DMS153 treated with DMSO at 0.1 percent for 48 hours (cell line): ENCODE measurements around the gene TYRP1.

Experiments
- DNase-seq: peaks from one replicate; lab custom pipeline; 2025; ENCODE audit not compliant: unreplicated experiment; lab: John Stamatoyannopoulos, UW

TYRP1 gene

GRCh38 chr9:12696931-12697622 is 3.9 kb downstream of the TYRP1 start:
- no peak for DNase-seq

- peak; percentile 14 for DNase-seq
Observed at GRCh38 chr9:12697719-12698118, 4.5 kb downstream of the TYRP1 start.

- no peak for DNase-seq
Observed at GRCh38 chr9:12698266-12698665, 5.1 kb downstream of the TYRP1 start.

- DNase-seq: no peak
Observed at GRCh38 chr9:12698986-12699385, 5.8 kb downstream of the TYRP1 start.

GRCh38 chr9:12699529-12699928 is 6.3 kb downstream of the TYRP1 start:
- DNase-seq: no peak

- no peak for DNase-seq
Observed at GRCh38 chr9:12701126-12701525, 7.9 kb downstream of the TYRP1 start.

- DNase-seq: no peak
Observed at GRCh38 chr9:12702160-12702758, 9.1 kb downstream of the TYRP1 start.

- no peak for DNase-seq
Observed at GRCh38 chr9:12703996-12704395, 10.8 kb downstream of the TYRP1 start.

- DNase-seq: no peak
Observed at GRCh38 chr9:12705738-12706391, 12.7 kb downstream of the TYRP1 start.

- DNase-seq: no peak
Observed at GRCh38 chr9:12708562-12709298, 15.5 kb downstream of the TYRP1 start.

GRCh38 chr9:12712532-12712931 is 19.3 kb downstream of the TYRP1 start:
- no peak for DNase-seq

GRCh38 chr9:12715268-12715667 is 22.1 kb downstream of the TYRP1 start:
- no peak for DNase-seq

GRCh38 chr9:12716823-12717600 is 23.8 kb downstream of the TYRP1 start:
- DNase-seq: no peak

- DNase-seq: no peak
Observed at GRCh38 chr9:12717907-12718306, 24.7 kb downstream of the TYRP1 start.

GRCh38 chr9:12718482-12719026 is 25.4 kb downstream of the TYRP1 start:
- no peak for DNase-seq

GRCh38 chr9:12719431-12719830 is 26.2 kb downstream of the TYRP1 start:
- peak; percentile 41 for DNase-seq

- DNase-seq: no peak
Observed at GRCh38 chr9:12720551-12720950, 27.4 kb downstream of the TYRP1 start.

GRCh38 chr9:12722131-12722530 is 28.9 kb downstream of the TYRP1 start:
- no peak for DNase-seq

- DNase-seq: peak; percentile 12
Observed at GRCh38 chr9:12723409-12724028, 30.3 kb downstream of the TYRP1 start.

- no peak for DNase-seq
Observed at GRCh38 chr9:12726795-12727194, 33.6 kb downstream of the TYRP1 start.
